PFSK-1 (cell line): ENCODE results near the gene PBX4.

ENCODE experiments used
- POLR2AphosphoS5 ChIP-seq: IDR thresholded peaks from 2 replicates; pipeline ENCODE4 v1.6.1; 2012; ENCODE audit warnings: low read depth, mild to moderate bottlenecking, control low read depth, low read length, moderate library complexity
- SIN3A ChIP-seq: IDR thresholded peaks from 2 replicates; pipeline ENCODE4 v1.6.1; 2012; ENCODE audit warnings: mild to moderate bottlenecking, low read length, moderate library complexity, borderline replicate concordance; ENCODE audit not compliant: insufficient read depth

DNA sequence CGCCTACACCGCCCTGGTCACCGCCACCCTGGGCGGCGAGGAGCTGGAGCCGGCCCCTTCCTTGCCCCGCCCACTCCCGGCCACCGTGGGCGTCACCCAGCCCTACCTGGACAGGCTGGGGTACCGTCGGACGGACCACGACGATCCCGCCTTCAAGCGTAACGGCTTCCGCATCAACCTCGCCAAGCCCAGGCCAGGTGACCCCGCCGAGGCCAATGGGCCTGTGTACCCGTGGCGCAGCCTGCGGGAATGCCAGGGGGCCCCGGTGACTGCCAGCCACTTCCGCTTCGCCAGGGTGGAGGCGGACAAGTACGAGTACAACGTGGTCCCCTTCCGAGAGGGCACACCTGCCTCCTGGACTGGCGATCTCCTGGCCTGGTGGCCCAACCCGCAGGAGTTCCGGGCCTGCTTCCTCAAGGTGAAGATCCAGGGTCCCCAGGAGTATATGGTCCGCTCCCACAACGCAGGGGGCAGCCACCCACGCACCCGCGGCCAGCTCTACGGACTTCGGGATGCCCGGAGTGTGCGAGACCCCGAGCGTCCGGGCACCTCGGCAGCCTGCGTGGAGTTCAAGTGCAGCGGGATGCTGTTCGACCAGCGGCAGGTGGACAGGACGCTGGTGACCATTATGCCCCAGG is 73.4 kb downstream of the PBX4 start:
- TF ChIP-seq SIN3A (no peak), POLR2AphosphoS5 (no peak)
